Smooth muscle cell (in vitro differentiated cells): Measurements from ENCODE around the gene CA10. TPM values are rescaled to one million over a fixed set of nuclear protein-coding genes. Genes with fewer than 3 reads are reported as not detected.
A peak's percentile ranks its signal among the peaks of the same experiment; 100 is the strongest.

Experiments used
- DNase-seq: peaks from one replicate; lab custom pipeline; 2025; ENCODE audit not compliant: unreplicated experiment; lab: John Stamatoyannopoulos, UW
- H2AFZ ChIP-seq: fragments of 200-600 bp; sonication (generic); 2 replicates; pipeline ENCODE4 v1.6.0; 2016; ENCODE audit warnings: antibody characterized with exemption, low read depth, mild to moderate bottlenecking
- H3F3A ChIP-seq: fragments of 200-600 bp; sonication (generic); 2 replicates; pipeline ENCODE4 v1.6.0; 2017; ENCODE audit warnings: antibody characterized with exemption, low read depth
- H3K27ac ChIP-seq: fragments of 200-600 bp; sonication (generic); 2 replicates; pipeline ENCODE4 v1.5.1; 2016; ENCODE audit warnings: low read depth, mild to moderate bottlenecking
- H3K27me3 ChIP-seq: fragments of 200-600 bp; sonication (generic); 2 replicates; pipeline ENCODE4 v1.6.1; 2016; ENCODE audit warnings: low read depth, mild to moderate bottlenecking
- H3K36me3 ChIP-seq: fragments of 200-600 bp; sonication (generic); 2 replicates; pipeline ENCODE4 v1.5.1; 2016; ENCODE audit warnings: low read depth
- H3K4me1 ChIP-seq: fragments of 200-600 bp; sonication (generic); 2 replicates; pipeline ENCODE4 v1.5.1; 2016; ENCODE audit warnings: low read depth
- H3K4me2 ChIP-seq: fragments of 200-600 bp; sonication (generic); 2 replicates; pipeline ENCODE4 v1.6.0; 2016; ENCODE audit warnings: mild to moderate bottlenecking
- H3K4me3 ChIP-seq: fragments of 200-600 bp; sonication (generic); 2 replicates; pipeline ENCODE4 v1.5.1; 2016; ENCODE audit warnings: mild to moderate bottlenecking
- H3K79me2 ChIP-seq: fragments of 200-600 bp; sonication (generic); 2 replicates; pipeline ENCODE4 v1.6.0; 2016; ENCODE audit warnings: low read depth, mild to moderate bottlenecking
- H3K9ac ChIP-seq: fragments of 200-600 bp; sonication (generic); 2 replicates; pipeline ENCODE4 v1.6.0; 2016; ENCODE audit warnings: low read depth
- H3K9me3 ChIP-seq: fragments of 200-600 bp; sonication (generic); replicated peaks from 2 replicates; pipeline ENCODE4 v1.5.1; 2016; ENCODE audit warnings: low read depth
- H4K20me1 ChIP-seq: fragments of 200-600 bp; sonication (generic); 2 replicates; pipeline ENCODE4 v1.6.0; 2016; ENCODE audit warnings: low read depth
- CTCF ChIP-seq: fragments of 200-600 bp; sonication (generic); IDR thresholded peaks from 2 replicates; pipeline ENCODE4 v1.5.1; 2017; ENCODE audit warnings: borderline replicate concordance, mild to moderate bottlenecking, antibody characterized with exemption; ENCODE audit not compliant: insufficient read depth, poor library complexity, severe bottlenecking
- WGBS: methylation state at CpG from one replicate; pipeline ENCODE4 v1.1.7; 2016; ENCODE audit warnings: low lambda C conversion rate; 5-methylcytosine and 5-hydroxymethylcytosine counted together
- polyA plus RNA-seq: library from polyadenylated mRNA; unstranded; fragments of >200 nt; fragmentation: Nextera tagmentation; extraction: Ambion mirVana; gene quantifications from 2 replicates; pipeline ENCODE4 v1.2.1, GENCODE V29; 2016
- total RNA-seq: library from RNA; depleted of rRNA; stranded (reverse); fragments of >200 nt; gene quantifications from 2 replicates; pipeline ENCODE4 v1.2.3, GENCODE V29; 2014

Gene CA10
- total and polyA plus RNA-seq, 2 experiments from 2014 or later: 0.54 TPM; not detected in 1

GRCh38 chr17:52026075-52026474 is 132.4 kb downstream of the CA10 start:
- Histone ChIP-seq H3K9ac (no peak overlapping the region), H3K36me3 (no peaks in the 10 kb centered on the region), H3K9me3 (no peaks in the 10 kb centered on the region), H3K4me3 (no peak overlapping the region), H3F3A (peaks cover 3% of the 10 kb centered on the region), H3K4me2 (peak overlapping the region; percentile 17), H2AFZ (no peak overlapping the region), H3K27ac (no peak overlapping the region), H3K79me2 (no peaks in the 10 kb centered on the region), H4K20me1 (no peaks in the 10 kb centered on the region), H3K4me1 (no peaks in the 10 kb centered on the region), H3K27me3 (no peaks in the 10 kb centered on the region)
- WGBS: 90% methylated on average over 2 of the region's 2 CpGs
- TF ChIP-seq CTCF: no peak
- no peak for DNase-seq

GRCh38 chr17:52025236-52025635 is 133.3 kb downstream of the CA10 start:
- H3K4me3 ChIP-seq: no peak overlapping the region
- no peak overlapping the region for H3K9ac ChIP-seq
- no peak for TF ChIP-seq CTCF
- no peaks in the 10 kb centered on the region for H3K27me3 ChIP-seq
- H3K4me1 ChIP-seq: no peaks in the 10 kb centered on the region
- H3K27ac ChIP-seq: no peak overlapping the region
- no peak overlapping the region for H2AFZ ChIP-seq
- no peaks in the 10 kb centered on the region for H4K20me1 ChIP-seq
- H3K9me3 ChIP-seq: no peaks in the 10 kb centered on the region
- H3F3A ChIP-seq: peaks cover 3% of the 10 kb centered on the region
- H3K36me3 ChIP-seq: no peaks in the 10 kb centered on the region
- peak overlapping the region; percentile 51 for H3K4me2 ChIP-seq
- no peaks in the 10 kb centered on the region for H3K79me2 ChIP-seq
- DNase-seq: no peak

- no peaks in the 10 kb centered on the region for H4K20me1 ChIP-seq
- no peaks in the 10 kb centered on the region for H3K36me3 ChIP-seq
- H3K9me3 ChIP-seq: no peaks in the 10 kb centered on the region
- no peak overlapping the region for H3K27ac ChIP-seq
- 76% methylated on average over 2 of the region's 2 CpGs for WGBS
- H3K4me2 ChIP-seq: no peak overlapping the region
- peaks cover 3% of the 10 kb centered on the region for H3F3A ChIP-seq
- no peak overlapping the region for H3K9ac ChIP-seq
- no peak for DNase-seq
- H3K4me3 ChIP-seq: no peak overlapping the region
- no peaks in the 10 kb centered on the region for H3K79me2 ChIP-seq
- no peak for TF ChIP-seq CTCF
- H3K4me1 ChIP-seq: no peaks in the 10 kb centered on the region
- H3K27me3 ChIP-seq: no peaks in the 10 kb centered on the region
- H2AFZ ChIP-seq: no peak overlapping the region
Observed at GRCh38 chr17:52024300-52024870, 134.1 kb downstream of the CA10 start.

- Histone ChIP-seq H3F3A (no peaks in the 10 kb centered on the region), H3K9ac (no peak overlapping the region), H3K79me2 (no peaks in the 10 kb centered on the region), H4K20me1 (no peaks in the 10 kb centered on the region), H3K9me3 (no peaks in the 10 kb centered on the region), H3K36me3 (no peaks in the 10 kb centered on the region), H2AFZ (no peak overlapping the region), H3K4me2 (no peak overlapping the region), H3K4me1 (no peaks in the 10 kb centered on the region), H3K27ac (no peak overlapping the region), H3K4me3 (no peak overlapping the region), H3K27me3 (no peaks in the 10 kb centered on the region)
- DNase-seq: no peak
- 84% methylated on average over 1 of the region's 1 CpG for whole genome bisulfite sequencing
- TF ChIP-seq CTCF: no peak
Observed at GRCh38 chr17:52011064-52011463, 147.4 kb downstream of the CA10 start.
